Purkinje cell (primary cell): ENCODE measurements around the gene RGS8. TPM values are rescaled to one million over a fixed set of nuclear protein-coding genes. Genes with fewer than 3 reads are reported as not detected.

Source experiments
- polyA plus RNA-seq: library from polyadenylated mRNA; unstranded; fragments of >200 nt; fragmentation: Nextera tagmentation; gene quantifications from 2 replicates; pipeline ENCODE4 v1.2.1, GENCODE V29; 2014

The RGS8 gene, protein sequence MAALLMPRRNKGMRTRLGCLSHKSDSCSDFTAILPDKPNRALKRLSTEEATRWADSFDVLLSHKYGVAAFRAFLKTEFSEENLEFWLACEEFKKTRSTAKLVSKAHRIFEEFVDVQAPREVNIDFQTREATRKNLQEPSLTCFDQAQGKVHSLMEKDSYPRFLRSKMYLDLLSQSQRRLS
- 253 and 310 TPM in 2 replicates for polyA plus RNA-seq

DNA sequence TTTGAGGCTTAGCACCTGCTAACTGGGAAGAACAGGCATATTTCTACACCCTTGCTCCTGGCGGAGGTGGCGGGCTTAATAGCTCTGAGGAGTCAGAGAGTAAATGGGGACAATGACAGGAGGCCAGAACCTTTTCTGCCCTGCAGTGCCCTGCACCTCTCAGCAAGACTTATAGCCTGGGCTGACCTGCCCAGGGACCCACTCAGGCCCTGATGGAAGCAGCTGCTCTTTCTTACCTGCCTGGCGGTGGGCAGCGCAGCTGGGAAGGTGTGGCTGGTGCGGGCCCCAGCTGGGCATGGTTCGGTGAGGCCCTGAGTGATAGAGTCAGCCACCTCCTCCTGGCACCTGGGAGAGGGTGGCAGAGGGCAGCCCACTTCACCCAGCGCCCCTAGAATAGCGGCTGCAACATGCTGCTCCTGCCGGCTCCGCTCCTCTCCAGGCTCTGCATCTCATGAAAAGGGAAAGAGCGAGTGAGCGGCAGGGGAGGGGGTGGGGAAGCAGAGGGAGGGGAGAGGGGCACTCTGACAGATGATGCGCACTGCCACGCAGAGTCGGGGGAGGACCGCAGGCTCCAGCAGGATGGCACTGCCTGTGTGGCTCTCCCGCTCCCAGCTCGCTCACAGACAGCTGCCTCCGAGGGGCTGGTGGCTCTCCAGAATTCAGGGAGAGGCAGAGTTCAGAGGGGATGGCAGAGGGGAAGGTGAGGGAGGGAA, at the start of gene RGS8:
Gene RGS8, minus strand, starts transcription at position 472 of the 713 bp plus-strand sequence. CDS start 14,938 bp downstream, outside the sequence.

Other genes with a start within 250 kb of the RGS8 start
- gene RGSL1, start 234.4 kb downstream of the RGS8 start, polyA plus RNA-seq = 0.13 TPM in 1 of 2 replicates, not detected in the other
- 5.5 and 7.1 TPM in 2 replicates for gene RNASEL, start 95.3 kb downstream of the RGS8 start, polyA plus RNA-seq
- gene RGS16, start 80.2 kb downstream of the RGS8 start, polyA plus RNA-seq = 102 and 163 TPM in 2 replicates
- 29.6 and 32.6 TPM in 2 replicates for gene NPL, start 105.2 kb upstream of the RGS8 start, polyA plus RNA-seq
- gene DHX9, start 154.8 kb upstream of the RGS8 start, polyA plus RNA-seq = 76.4 and 90.6 TPM in 2 replicates